RKO (cell line): Measurements from ENCODE around the gene COX7C.
"Not testable (repeated sequence)": the region's sequence is repeated elsewhere in the genome, so short reads cannot be mapped to it uniquely, and the experiment has no call there.

ENCODE experiments used
- DNase-seq: peaks from one replicate; pipeline ENCODE4 v3.0.0-alpha.2; 2016; ENCODE audit warnings: low spot score

COX7C gene, protein sequence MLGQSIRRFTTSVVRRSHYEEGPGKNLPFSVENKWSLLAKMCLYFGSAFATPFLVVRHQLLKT

GRCh38 chr5:86617756-86618576, at the start of gene COX7C:
Gene COX7C (plus strand): TSS chr5:86617941. CDS start chr5:86618056, 115 bp downstream.
- peak; percentile 97 for DNase-seq

GRCh38 chr5:86569522-86570426, 48.0 kb upstream of the COX7C start:
- DNase-seq: not testable (repeated sequence)

- DNase-seq: no peak
These were observed 47.2 kb upstream of the COX7C start for GRCh38 chr5:86570427-86571083.

DNA sequence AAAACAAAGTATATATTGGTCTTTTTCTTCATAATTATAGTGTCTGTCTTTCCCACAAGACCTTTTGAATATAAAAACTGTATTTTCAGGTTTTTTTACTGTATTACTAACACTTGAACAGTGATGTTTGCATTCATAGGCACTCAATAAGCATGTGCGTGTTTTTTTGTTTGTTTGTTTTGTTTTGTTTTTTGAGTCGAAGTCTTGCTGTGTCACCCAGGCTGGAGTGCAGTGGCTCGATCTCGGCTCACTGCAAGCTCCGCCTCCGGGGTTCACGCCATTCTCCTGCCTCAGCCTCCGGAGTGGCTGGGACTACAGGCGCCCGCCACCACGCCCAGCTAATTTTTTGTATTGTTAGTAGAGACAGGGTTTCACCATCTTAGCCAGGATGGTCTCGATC, 46.6 kb upstream of the COX7C start:
- not testable (repeated sequence) for DNase-seq

DNA sequence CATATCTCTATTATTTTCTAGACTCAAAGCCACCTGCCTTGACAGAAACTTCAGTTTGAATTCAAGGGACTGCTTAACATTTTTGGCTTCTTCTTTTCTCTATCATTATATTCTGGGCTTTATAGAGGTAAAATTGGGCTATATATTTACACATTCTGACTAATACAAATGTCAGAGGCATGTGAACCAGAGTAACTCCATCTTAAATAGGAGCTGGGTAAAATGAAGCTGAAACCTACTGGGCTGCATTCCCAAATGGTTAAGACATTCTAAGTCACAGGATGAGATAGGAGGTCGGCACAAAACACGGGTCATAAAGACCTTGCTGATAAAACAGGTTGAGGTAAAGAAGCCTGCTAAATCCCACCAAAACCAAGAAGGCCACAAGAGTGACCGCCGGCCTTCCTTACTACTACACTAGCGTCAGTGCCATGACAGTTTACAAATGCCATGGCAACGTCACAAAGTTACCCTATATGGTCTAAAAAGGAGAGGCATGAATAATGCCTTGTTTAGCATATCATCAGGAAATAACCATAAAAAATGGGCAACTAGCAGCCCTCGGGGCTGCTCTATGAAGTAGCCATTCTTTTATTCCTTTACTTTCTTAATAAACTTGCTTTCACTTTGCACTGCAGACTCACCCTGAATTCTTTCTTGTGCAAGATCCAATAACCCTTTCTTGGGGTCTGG, 44.8 kb upstream of the COX7C start:
- no peak for DNase-seq

DNA sequence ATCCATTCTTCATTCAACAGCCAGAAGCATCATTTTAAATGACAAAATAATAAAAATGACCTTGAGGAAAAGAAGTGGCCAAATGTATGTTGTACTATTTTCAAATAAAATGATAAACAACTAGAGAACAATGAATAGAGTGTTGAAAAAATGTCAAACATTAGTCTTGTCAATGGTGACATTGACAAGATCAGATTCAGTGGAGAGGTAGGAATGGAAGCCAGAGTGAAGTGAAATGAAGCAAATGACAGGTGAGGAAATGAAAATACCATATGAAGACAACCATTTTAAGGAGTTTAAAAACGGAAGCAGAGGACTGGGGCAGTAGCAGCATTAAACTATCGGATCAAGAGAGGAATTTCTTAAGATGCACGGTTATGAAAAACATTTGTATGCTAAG, 38.2 kb upstream of the COX7C start:
- DNase-seq: no peak

DNA sequence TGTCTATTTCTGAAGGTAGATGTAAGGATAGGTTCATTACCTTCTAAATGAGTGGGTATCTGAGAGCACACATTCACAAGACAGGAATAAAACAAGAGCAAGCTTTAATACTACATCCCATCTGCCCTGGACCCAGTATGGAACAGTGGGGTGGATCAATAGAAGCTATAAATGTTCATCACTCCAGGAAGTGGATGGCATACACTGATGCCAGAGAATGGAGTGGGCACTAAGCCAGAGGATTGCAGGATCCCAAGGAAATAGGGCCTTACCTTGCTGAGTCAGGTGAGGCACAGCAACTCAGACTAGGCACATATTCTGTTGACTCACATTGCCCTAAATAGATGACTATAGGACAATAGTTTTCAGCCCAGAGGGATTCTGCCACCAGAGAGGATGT, 21.3 kb upstream of the COX7C start:
- DNase-seq: no peak

GRCh38 chr5:86605881-86606280, 11.9 kb upstream of the COX7C start:
- no peak for DNase-seq

DNA sequence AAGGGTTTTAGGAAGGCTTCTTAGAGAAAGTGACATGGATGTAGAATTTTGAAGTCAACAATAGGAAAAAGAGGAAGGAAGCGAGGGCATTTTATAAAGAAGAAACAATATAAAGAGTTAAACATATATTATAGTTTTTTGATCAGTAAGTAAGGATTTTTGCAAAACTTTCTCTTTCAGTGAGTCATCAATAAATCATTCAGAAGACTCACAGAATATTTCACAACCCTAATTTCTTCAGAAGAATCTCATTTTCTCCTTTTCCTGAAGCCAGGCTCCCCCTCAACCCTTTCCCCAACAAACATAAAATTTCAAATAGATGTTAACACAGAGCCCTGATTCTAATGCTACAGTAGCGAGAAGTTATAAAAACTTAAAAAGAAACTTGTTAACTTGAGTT, 4.3 kb upstream of the COX7C start:
- no peak for DNase-seq

- DNase-seq: peak; percentile 9
These were observed 409 bp upstream of the COX7C start for GRCh38 chr5:86617309-86617755.

DNA sequence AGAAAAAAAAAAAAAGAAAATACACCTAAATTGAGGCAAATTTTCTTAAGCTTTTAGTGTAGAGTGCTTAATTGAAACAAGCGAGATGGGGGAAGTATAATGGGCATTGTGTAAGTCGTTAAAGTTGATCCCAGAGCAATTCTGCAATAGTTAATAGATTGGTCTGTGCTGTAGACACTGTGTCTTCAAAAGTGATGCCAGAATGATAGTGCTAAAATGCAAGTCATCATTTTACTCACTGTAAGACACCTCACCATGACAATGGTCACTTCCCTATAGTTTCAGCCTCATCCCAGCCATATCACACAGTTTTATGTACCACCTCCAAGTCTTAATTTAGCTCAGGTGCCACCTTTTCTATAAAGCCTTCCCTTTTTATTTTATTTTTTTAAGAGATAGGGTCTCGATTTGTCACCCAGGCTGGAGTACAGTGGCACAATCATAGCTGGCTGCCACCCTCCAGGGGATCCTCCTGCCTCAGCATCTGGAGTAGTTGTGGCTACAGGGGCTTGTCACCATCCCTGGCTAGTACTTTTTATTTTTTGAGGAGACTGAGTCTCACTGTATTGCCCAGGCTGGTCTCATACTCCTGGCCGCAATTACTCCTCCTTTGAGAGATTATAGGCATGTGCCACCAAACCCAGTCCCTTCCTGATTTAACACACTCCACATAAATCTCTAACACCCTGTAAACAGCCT, 6.2 kb downstream of the COX7C start:
- no peak for DNase-seq

- DNase-seq: no peak
These were observed 7.4 kb downstream of the COX7C start for GRCh38 chr5:86625148-86625547.

GRCh38 chr5:86626149-86626548, 8.4 kb downstream of the COX7C start:
- no peak for DNase-seq

GRCh38 chr5:86631165-86631564, 13.4 kb downstream of the COX7C start:
- no peak for DNase-seq

- DNase-seq: no peak
These were observed 23.3 kb downstream of the COX7C start for GRCh38 chr5:86640998-86641397.

- no peak for DNase-seq
These were observed 27.1 kb downstream of the COX7C start for GRCh38 chr5:86644843-86645242.

GRCh38 chr5:86645885-86646284, 28.1 kb downstream of the COX7C start:
- no peak for DNase-seq

- DNase-seq: no peak
These were observed 28.9 kb downstream of the COX7C start for GRCh38 chr5:86646671-86647070.

DNA sequence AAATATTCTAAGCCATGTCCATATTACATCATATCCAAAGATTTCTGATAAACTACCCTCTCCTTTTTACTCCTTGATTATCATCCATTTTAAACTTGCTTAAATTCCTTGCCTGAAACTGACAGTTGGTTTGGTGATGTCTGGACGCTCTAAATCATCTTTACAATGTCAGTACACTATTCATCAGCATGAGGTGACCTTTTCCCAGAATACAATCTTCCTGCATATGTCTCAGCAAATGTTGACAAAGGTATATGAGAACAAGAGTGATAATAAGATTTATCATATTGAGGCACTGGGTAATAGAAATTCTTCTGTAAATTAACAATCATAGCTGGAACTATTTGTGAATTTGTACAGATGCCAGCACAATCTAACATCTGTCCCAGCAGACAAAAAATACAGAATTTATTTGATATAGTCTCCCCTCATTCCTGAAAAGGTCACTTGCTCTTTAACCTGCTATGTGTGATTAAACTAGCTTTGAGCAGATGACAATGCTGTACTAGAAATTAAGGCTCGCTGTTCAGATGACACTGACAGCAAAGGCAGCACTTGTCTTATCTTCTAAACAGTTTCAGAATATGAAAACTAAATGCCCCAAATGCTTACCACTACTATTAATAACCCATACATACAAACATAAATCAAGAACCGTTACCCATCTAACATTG, 32.2 kb downstream of the COX7C start:
- DNase-seq: no peak

- not testable (repeated sequence) for DNase-seq
These were observed 43.0 kb downstream of the COX7C start for GRCh38 chr5:86660771-86661170.
